Measurements from ENCODE around the gene NMBR. TPM values are rescaled to one million over a fixed set of nuclear protein-coding genes. Genes with fewer than 3 reads are reported as not detected.

The NMBR gene
- total RNA-seq, 1 experiment from 2014 or later, result not detected

DNA sequence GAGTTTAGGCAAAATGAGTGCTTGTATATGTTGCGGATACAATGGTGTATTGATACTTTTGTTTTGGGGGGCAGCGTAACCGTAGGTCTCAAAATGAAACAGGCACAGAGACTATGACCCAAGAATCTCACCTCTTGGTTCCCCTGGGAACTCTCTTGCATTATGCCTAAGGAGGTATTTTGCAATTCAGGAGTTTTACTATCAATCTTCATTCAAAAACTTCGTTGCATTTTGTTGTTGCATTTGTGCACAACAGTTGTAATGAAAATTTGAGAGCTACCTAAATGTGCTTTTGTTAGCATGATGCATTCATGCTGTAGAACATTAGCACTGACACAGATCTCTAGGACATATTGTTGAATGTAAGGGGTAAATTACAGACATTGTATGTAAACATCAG, 18.3 kb upstream of the NMBR start:
- ChIA-PET RAD21 (ENCODE audit: low non-redundant PET in 1 of 2, low total read pairs in 2 of 2, uncharacterized antibody in 2 of 2, unreplicated experiment in 2 of 2) (no interaction called here), POLR2A (no interaction called here), CTCF (interaction anchor here (1.3 to 2.0 kb wide), 2 partner anchors 9 to 43 kb away, joined by 3 to 10 read pairs; no protein-coding TSS in a partner anchor)
- BruUV-seq (replicated peaks), result no TSS peak
- no peaks in the 10 kb centered on the region for H3K27me3 ChIP-seq (ENCODE audit: insufficient read depth, low read length)
- no peaks in the 10 kb centered on the region for H3K4me1 ChIP-seq (ENCODE audit: control insufficient read depth in 1 of 2, insufficient read depth in 2 of 2, low read length in 2 of 2)
- no peaks in the 10 kb centered on the region for H3K9me2 ChIP-seq (ENCODE audit: insufficient read depth)
- H3K4me3 ChIP-seq (replicated peaks in 1 of 2; ENCODE audit: low read depth in 1 of 2, low read length in 2 of 2), result no peak overlapping the region
- DNase-seq (ENCODE audit: low read depth, low spot score) (no peak), ATAC-seq (no peak)
- no peak overlapping the region for H3K4me2 ChIP-seq (ENCODE audit: low read length)
- H4K20me1 ChIP-seq (ENCODE audit: insufficient read depth), result peaks cover 7% of the 10 kb centered on the region; the same call in 1 of the 2 replicates
- no peak overlapping the region for H3K9ac ChIP-seq (ENCODE audit: low read length)
- H2AFZ ChIP-seq (ENCODE audit: low read depth, low read length, poor library complexity, severe bottlenecking), result no peak overlapping the region
- no peak overlapping the region for H3K27ac ChIP-seq (ENCODE audit: low read depth, low read length)
- no peaks in the 10 kb centered on the region for H3K9me3 ChIP-seq (ENCODE audit: control insufficient read depth in 1 of 2, insufficient read depth in 1 of 2, low read depth in 1 of 2, low read length in 2 of 2)
- intact Hi-C loops (cut with micrococcal nuclease), result no loop called here
- TF ChIP-seq, protein P1, sequence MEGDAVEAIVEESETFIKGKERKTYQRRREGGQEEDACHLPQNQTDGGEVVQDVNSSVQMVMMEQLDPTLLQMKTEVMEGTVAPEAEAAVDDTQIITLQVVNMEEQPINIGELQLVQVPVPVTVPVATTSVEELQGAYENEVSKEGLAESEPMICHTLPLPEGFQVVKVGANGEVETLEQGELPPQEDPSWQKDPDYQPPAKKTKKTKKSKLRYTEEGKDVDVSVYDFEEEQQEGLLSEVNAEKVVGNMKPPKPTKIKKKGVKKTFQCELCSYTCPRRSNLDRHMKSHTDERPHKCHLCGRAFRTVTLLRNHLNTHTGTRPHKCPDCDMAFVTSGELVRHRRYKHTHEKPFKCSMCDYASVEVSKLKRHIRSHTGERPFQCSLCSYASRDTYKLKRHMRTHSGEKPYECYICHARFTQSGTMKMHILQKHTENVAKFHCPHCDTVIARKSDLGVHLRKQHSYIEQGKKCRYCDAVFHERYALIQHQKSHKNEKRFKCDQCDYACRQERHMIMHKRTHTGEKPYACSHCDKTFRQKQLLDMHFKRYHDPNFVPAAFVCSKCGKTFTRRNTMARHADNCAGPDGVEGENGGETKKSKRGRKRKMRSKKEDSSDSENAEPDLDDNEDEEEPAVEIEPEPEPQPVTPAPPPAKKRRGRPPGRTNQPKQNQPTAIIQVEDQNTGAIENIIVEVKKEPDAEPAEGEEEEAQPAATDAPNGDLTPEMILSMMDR (IDR thresholded peaks at IDR 0.05 in 2 of 3, conservative IDR thresholded peaks at IDR 0.05 in 1 of 3; ENCODE audit: borderline replicate concordance in 1 of 3, insufficient read depth in 1 of 3, low read depth in 2 of 3, low read length in 2 of 3), result no peak
- TF ChIP-seq, protein P2, sequence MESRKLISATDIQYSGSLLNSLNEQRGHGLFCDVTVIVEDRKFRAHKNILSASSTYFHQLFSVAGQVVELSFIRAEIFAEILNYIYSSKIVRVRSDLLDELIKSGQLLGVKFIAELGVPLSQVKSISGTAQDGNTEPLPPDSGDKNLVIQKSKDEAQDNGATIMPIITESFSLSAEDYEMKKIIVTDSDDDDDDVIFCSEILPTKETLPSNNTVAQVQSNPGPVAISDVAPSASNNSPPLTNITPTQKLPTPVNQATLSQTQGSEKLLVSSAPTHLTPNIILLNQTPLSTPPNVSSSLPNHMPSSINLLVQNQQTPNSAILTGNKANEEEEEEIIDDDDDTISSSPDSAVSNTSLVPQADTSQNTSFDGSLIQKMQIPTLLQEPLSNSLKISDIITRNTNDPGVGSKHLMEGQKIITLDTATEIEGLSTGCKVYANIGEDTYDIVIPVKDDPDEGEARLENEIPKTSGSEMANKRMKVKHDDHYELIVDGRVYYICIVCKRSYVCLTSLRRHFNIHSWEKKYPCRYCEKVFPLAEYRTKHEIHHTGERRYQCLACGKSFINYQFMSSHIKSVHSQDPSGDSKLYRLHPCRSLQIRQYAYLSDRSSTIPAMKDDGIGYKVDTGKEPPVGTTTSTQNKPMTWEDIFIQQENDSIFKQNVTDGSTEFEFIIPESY (IDR thresholded peaks at IDR 0.05; ENCODE audit: extremely low read depth, insufficient replicate concordance, low read length), result no peak
- no peak for TF ChIP-seq SP1 (IDR thresholded peaks at IDR 0.05; ENCODE audit: low read depth)
- TF ChIP-seq, protein P3, sequence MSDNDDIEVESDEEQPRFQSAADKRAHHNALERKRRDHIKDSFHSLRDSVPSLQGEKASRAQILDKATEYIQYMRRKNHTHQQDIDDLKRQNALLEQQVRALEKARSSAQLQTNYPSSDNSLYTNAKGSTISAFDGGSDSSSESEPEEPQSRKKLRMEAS (IDR thresholded peaks at IDR 0.05), result no peak
- TF ChIP-seq ZFX (IDR thresholded peaks at IDR 0.05), result no peak
- TF ChIP-seq, protein P4, sequence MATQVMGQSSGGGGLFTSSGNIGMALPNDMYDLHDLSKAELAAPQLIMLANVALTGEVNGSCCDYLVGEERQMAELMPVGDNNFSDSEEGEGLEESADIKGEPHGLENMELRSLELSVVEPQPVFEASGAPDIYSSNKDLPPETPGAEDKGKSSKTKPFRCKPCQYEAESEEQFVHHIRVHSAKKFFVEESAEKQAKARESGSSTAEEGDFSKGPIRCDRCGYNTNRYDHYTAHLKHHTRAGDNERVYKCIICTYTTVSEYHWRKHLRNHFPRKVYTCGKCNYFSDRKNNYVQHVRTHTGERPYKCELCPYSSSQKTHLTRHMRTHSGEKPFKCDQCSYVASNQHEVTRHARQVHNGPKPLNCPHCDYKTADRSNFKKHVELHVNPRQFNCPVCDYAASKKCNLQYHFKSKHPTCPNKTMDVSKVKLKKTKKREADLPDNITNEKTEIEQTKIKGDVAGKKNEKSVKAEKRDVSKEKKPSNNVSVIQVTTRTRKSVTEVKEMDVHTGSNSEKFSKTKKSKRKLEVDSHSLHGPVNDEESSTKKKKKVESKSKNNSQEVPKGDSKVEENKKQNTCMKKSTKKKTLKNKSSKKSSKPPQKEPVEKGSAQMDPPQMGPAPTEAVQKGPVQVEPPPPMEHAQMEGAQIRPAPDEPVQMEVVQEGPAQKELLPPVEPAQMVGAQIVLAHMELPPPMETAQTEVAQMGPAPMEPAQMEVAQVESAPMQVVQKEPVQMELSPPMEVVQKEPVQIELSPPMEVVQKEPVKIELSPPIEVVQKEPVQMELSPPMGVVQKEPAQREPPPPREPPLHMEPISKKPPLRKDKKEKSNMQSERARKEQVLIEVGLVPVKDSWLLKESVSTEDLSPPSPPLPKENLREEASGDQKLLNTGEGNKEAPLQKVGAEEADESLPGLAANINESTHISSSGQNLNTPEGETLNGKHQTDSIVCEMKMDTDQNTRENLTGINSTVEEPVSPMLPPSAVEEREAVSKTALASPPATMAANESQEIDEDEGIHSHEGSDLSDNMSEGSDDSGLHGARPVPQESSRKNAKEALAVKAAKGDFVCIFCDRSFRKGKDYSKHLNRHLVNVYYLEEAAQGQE (IDR thresholded peaks at IDR 0.05; ENCODE audit: low read depth), result no peak
- no peak for TF ChIP-seq EGR1 (IDR thresholded peaks at IDR 0.05; ENCODE audit: low read depth)
- TF ChIP-seq POLR2AphosphoS5 (IDR thresholded peaks at IDR 0.05; ENCODE audit: low read depth, low read length), result no peak
- no peak for TF ChIP-seq ELF1 (IDR thresholded peaks at IDR 0.05; ENCODE audit: borderline replicate concordance, low read depth)
- no peak for TF ChIP-seq EZH2 (IDR thresholded peaks at IDR 0.05)
- peaks cover 0 to 15% of the 10 kb centered on the region in 2 experiments; a peak in 3 of 4 replicates for H3K36me3 ChIP-seq (ENCODE audit: control insufficient read depth in 1 of 2, insufficient read depth in 2 of 2, low read length in 2 of 2)
- peaks cover 82% of the 10 kb centered on the region for H3K79me2 ChIP-seq (ENCODE audit: insufficient read depth, low read length)

Data from HCT116 (cell line).